NCI-H345 treated with DMSO at 0.1 percent for 48 hours (cell line): Measurements from ENCODE around the gene DNAAF1.
"Not testable (repeated sequence)": the region's sequence is repeated elsewhere in the genome, so short reads cannot be mapped to it uniquely, and the experiment has no call there.

ENCODE experiments used
- DNase-seq: peaks from one replicate; lab custom pipeline; 2025; ENCODE audit not compliant: unreplicated experiment; lab: John Stamatoyannopoulos, UW

The DNAAF1 gene

GRCh38 chr16:84144859-84145639 lies at the start of gene DNAAF1, which contains the start of gene HSDL1:
DNAAF1 (plus strand) TSS chr16:84145308; CDS start chr16:84145441, 133 bp downstream.
HSDL1 (minus strand) TSS chr16:84145177; CDS start chr16:84131321, 13,856 bp downstream.
- peak; percentile 55 for DNase-seq

DNA sequence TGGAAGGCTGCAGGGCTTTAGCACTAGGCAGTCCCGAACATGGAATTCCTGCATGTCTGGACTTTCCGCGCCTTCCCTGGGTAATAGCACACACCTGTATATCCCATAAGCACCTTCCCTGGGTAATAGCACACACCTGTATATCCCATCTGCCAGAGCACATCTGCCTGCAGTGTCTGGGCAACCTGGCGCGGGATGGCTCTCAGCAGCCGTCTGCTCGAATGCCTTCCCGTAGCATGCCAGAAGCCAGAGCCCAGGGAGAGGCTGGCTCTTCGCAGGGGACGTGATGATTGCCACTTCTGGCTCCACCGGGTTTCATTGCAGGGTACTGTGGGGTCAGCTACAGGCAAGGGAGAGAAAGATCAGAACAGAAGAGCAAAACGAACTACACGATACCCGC lies 49.6 kb upstream of the DNAAF1 start:
- no peak for DNase-seq

DNA sequence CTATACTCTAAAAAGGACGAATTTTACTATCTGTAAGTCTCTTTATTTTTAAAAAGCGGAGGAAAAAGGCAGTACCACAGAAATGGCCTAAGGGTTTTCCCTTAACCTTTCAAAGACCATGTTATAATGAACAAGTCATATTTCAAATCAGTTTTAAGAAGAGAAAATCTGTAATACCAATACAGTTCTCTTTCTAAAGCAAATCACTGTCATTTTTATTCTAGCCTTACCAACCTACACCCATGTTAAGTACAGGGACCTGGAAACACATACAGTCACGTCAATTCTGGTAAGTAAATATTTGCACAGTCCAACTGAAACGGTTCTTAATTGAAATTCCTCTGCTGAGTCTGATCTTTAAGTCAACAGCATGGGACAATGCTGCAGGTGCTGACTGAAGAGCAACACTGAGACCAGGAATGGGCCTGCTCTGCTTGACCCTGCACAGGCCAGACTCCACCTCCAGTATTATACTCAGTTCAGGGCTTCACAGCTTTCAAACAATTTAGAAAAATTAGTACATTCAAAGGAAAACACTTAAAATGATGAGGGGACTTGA lies 48.6 kb upstream of the DNAAF1 start:
- DNase-seq = peak; percentile 5

GRCh38 chr16:84098939-84099338 lies 46.2 kb upstream of the DNAAF1 start:
- peak; percentile 10 for DNase-seq

GRCh38 chr16:84103678-84104077 lies 41.4 kb upstream of the DNAAF1 start:
- DNase-seq = no peak

DNA sequence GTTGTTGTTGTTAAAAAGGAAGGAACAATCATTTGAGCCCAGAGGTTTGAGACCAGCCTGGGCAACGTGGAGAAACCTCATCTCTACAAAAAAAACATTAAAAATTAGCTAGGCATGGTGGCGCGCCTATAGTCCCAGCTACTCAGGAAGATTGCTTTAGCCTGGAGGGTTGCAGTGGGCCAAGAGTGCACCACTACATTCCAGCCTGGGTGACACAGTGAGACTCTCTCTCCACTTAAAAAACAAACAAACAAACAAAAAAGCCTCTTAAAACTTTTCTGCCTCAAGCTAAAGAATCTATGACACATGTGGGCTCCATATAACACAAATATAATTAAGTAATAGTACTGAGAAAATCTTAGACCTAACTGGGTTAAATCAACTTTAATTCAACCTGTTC lies 40.9 kb upstream of the DNAAF1 start:
- DNase-seq = no peak

- no peak for DNase-seq
These were observed 39.8 kb upstream of the DNAAF1 start for GRCh38 chr16:84105301-84105815.

DNA sequence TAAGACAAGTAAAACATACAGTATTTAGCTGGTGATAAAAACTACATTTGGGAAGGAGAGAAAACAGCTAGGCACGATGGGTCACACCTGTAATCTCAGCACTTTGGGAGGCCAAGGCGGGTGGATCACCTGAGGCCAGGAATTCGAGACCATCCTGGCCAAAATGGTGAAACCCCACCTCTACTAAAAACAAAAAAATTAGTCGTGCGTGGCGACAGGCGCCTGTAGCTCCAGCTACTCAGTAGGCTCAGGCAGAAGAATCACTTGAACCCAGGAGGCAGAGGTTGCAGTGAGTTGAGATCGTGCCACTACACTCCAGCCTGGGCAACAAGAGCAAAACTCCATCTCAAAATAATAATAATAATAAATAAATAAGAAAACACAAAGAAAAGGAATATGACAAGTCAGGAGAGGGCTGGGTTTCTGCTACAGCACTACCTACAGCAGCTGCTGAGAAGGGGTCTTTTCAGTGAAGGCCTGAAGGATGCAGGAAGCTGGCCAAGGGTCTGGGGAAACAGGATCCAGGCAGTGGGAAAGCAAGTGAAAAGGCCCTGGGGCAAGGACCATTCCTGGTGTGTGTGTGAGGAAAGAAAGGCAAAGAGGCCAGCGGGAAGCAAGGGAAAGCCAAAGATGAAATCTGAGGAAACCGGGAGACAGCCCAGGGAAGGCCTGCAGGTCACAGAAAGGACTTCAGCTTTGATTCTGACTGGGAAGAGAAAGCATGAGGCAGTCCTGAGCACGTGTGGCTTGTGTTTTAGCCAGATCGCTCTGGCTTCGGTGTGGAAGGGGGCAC lies 39.0 kb upstream of the DNAAF1 start:
- no peak for DNase-seq

DNA sequence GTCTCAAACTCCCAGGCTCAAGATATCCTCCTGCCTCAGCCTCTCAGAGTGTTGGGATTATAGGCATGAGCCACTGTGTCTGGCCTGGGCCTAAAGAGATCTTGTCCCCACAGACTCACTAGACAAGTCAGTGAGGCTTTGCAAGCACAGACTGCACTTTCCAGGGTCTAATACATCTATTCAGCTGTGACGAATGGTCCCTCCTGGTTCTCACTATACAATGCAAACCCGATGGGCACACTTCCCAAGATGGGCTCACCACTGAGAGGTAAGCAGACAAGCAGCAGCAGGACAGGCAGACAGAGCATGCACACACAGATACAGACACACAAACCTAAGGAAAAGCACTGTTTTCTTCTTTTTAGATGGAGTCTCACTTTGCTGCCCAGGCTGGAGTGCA lies 37.2 kb upstream of the DNAAF1 start:
- no peak for DNase-seq

DNA sequence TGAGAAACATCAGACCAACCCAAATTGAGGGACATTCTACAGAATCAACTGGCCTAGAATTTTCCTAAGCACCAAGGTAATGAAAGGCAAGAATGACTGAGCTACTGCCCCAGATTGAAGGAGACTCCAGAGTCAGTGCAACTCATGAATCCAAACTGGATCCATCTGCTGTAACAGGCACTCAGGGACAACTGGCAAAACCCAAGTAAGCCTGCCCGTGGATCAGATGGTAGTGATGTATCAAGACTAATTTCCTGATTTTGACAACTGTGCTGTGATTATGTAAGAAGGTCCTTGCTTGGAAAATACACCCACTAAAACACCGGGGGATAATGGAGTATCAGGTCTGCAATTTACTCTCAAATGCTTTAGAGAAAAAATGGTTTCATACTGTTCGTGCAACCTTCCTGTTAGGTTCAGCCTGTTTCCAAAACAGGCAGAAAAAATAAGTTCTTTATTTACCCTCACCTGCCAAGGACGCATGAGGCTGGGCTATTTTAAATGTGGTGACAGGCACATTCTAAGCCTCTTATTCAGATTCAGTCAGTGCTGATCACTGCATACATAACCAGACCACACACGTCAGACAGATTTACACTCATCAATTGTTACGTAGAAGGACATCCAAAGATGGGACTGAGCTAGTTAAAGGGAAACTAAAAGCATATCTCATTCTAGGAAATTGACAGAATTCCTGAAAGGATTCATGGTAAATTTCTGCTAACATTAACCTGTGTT lies 35.3 kb upstream of the DNAAF1 start:
- DNase-seq = no peak

DNA sequence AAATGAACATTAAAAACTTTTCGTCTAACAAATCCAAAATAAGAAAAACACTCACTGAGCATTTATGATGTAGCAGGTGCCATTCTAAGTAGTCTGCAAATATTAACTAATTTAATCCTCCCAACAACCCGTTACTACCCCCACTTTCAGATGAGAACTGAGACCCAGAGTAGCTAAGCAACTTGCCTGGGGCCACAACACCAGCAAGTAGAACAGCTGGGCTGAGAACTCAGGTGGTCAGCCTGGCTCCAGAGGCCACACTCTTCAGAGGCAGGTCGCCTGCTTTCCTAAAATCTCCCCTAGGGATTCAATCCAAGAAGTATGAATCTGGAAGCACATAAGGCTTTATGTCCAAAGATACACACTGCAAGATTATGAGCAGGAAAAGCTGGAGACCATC lies 34.6 kb upstream of the DNAAF1 start:
- DNase-seq = no peak

GRCh38 chr16:84111525-84111924 lies 33.6 kb upstream of the DNAAF1 start:
- no peak for DNase-seq

DNA sequence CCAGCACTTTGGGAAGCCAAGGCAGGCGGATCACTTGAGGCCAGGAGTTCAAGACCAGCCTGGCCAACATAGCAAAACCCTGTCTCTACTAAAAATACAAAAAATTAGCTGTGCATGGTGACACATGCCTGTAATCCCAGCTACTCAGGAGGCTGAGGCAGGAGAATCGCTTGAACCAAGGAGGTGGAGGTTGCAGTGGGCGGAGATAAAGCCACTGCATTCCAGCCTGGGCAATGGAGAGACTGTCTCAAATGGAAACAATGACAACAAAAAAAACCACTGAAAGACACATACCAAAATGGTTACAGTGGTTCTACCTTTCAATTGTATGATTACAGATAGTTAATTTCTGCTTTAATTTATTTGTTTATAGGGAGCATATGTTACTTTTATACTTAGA lies 33.2 kb upstream of the DNAAF1 start:
- not testable (repeated sequence) for DNase-seq

- DNase-seq = no peak
These were observed 29.0 kb upstream of the DNAAF1 start for GRCh38 chr16:84115919-84116719.

- DNase-seq = peak; percentile 66
These were observed 28.2 kb upstream of the DNAAF1 start, which contains the start of gene MBTPS1 for GRCh38 chr16:84116720-84117493. MBTPS1 (minus strand) TSS chr16:84116942; CDS start chr16:84101783, 15,159 bp downstream.

- no peak for DNase-seq
These were observed 27.6 kb upstream of the DNAAF1 start for GRCh38 chr16:84117494-84117843.

DNA sequence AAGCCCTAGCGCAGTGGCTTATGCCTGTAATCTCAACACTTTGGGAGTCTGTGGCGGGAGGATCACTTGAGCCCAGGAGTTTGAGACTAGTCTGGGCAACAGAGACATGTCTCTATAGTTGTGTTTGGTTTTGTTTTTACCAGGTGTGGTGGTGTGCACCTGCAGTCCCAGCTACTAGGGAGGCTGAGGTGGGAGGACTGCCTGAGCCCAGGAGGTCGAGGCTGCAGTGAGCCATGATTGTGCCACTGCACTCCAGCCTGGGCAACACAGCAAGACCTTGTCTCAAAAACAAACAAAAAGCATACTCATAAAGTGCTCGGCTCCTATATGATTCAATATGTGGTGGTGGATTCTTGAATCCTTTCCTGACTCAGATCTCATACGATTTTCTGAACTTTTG lies 26.8 kb upstream of the DNAAF1 start:
- not testable (repeated sequence) for DNase-seq

GRCh38 chr16:84119368-84119767 lies 25.7 kb upstream of the DNAAF1 start:
- peak; percentile 18 for DNase-seq

- DNase-seq = no peak
These were observed 25.1 kb upstream of the DNAAF1 start for GRCh38 chr16:84120023-84120422.
